DOHH2 (cell line): ENCODE data around the gene CREB5.

Experiments
- H3F3A ChIP-seq: fragments of 200-600 bp; sonication (generic), shearing (Covaris generic); 2 replicates; pipeline ENCODE4 v1.6.0; 2016; ENCODE audit warnings: antibody characterized with exemption, mild to moderate bottlenecking; ENCODE audit not compliant: control insufficient read depth, insufficient read depth
- H3K27ac ChIP-seq: fragments of 200-600 bp; sonication (generic); 2 replicates; pipeline ENCODE4 v1.5.1; 2014; ENCODE audit warnings: low read depth, mild to moderate bottlenecking, low read length, moderate library complexity
- H3K27me3 ChIP-seq: fragments of 200-600 bp; sonication (generic); 2 replicates; pipeline ENCODE4 v1.6.1; 2014; ENCODE audit warnings: mild to moderate bottlenecking, low read length, mixed read lengths; ENCODE audit not compliant: control insufficient read depth
- H3K36me3 ChIP-seq: fragments of 200-600 bp; sonication (generic); 2 replicates; pipeline ENCODE4 v1.6.1; 2014; ENCODE audit warnings: mild to moderate bottlenecking, low read length, moderate library complexity, mixed read lengths; ENCODE audit not compliant: control insufficient read depth
- H3K4me1 ChIP-seq: fragments of 200-600 bp; sonication (generic); 2 replicates; pipeline ENCODE4 v1.6.1; 2014; ENCODE audit warnings: mild to moderate bottlenecking, low read length, mixed read lengths; ENCODE audit not compliant: control insufficient read depth
- H3K4me2 ChIP-seq: fragments of 200-600 bp; sonication (generic); 2 replicates; pipeline ENCODE4 v1.6.0; 2014; ENCODE audit warnings: mild to moderate bottlenecking, low read length, moderate library complexity
- H3K4me3 ChIP-seq: fragments of 200-600 bp; sonication (generic); 2 replicates; pipeline ENCODE4 v1.5.1; 2014; ENCODE audit warnings: mild to moderate bottlenecking, low read length, mixed read lengths
- H3K79me2 ChIP-seq: fragments of 200-600 bp; sonication (generic); 2 replicates; pipeline ENCODE4 v1.6.1; 2014; ENCODE audit warnings: mild to moderate bottlenecking, low read length, mixed read lengths; ENCODE audit not compliant: control insufficient read depth
- H3K9me2 ChIP-seq: fragments of 200-600 bp; sonication (generic); replicated peaks from 2 replicates; pipeline ENCODE4 v1.6.1; 2014; ENCODE audit warnings: mild to moderate bottlenecking, low read length, mixed read lengths; ENCODE audit not compliant: control insufficient read depth
- H3K9me3 ChIP-seq: fragments of 200-600 bp; sonication (generic); 2 replicates; pipeline ENCODE4 v1.6.1; 2014; ENCODE audit warnings: antibody characterized with exemption, low read length, mixed read lengths; ENCODE audit not compliant: control insufficient read depth, insufficient read depth
- H4K20me1 ChIP-seq: fragments of 200-600 bp; sonication (generic); 2 replicates; pipeline ENCODE4 v1.6.0; 2014; ENCODE audit warnings: low read depth, mild to moderate bottlenecking, antibody characterized with exemption, low read length, moderate library complexity; ENCODE audit not compliant: control insufficient read depth, insufficient read depth
- EZH2phosphoT487 ChIP-seq: fragments of 200-600 bp; sonication (generic); IDR thresholded peaks from 2 replicates; pipeline ENCODE4 v1.6.1; 2017; ENCODE audit warnings: borderline replicate concordance, mild to moderate bottlenecking, antibody characterized with exemption, low read length, moderate library complexity, mixed read lengths
- TF ChIP-seq, protein P1 (sequence below): fragments of 200-600 bp; sonication (generic); IDR thresholded peaks from one replicate; pipeline ENCODE4 v1.5.1; 2014; ENCODE audit warnings: antibody characterized with exemption, mild to moderate bottlenecking, low read depth, low read length; ENCODE audit not compliant: poor library complexity, severe bottlenecking

The CREB5 gene

GRCh38 chr7:28466885-28467284, 54.6 kb downstream of the CREB5 start:
- Histone ChIP-seq H3K79me2 (no peaks in the 10 kb centered on the region), H3K4me1 (no peaks in the 10 kb centered on the region), H4K20me1 (no peaks in the 10 kb centered on the region), H3K27ac (no peak overlapping the region), H3K36me3 (no peaks in the 10 kb centered on the region), H3K4me3 (no peak overlapping the region), H3K9me2 (no peaks in the 10 kb centered on the region), H3K9me3 (no peaks in the 10 kb centered on the region), H3F3A (no peaks in the 10 kb centered on the region), H3K4me2 (no peak overlapping the region), H3K27me3 (peaks cover 36% of the 10 kb centered on the region)
- TF ChIP-seq, protein P1, sequence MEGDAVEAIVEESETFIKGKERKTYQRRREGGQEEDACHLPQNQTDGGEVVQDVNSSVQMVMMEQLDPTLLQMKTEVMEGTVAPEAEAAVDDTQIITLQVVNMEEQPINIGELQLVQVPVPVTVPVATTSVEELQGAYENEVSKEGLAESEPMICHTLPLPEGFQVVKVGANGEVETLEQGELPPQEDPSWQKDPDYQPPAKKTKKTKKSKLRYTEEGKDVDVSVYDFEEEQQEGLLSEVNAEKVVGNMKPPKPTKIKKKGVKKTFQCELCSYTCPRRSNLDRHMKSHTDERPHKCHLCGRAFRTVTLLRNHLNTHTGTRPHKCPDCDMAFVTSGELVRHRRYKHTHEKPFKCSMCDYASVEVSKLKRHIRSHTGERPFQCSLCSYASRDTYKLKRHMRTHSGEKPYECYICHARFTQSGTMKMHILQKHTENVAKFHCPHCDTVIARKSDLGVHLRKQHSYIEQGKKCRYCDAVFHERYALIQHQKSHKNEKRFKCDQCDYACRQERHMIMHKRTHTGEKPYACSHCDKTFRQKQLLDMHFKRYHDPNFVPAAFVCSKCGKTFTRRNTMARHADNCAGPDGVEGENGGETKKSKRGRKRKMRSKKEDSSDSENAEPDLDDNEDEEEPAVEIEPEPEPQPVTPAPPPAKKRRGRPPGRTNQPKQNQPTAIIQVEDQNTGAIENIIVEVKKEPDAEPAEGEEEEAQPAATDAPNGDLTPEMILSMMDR, result no peak
- no peak for TF ChIP-seq EZH2phosphoT487

DNA sequence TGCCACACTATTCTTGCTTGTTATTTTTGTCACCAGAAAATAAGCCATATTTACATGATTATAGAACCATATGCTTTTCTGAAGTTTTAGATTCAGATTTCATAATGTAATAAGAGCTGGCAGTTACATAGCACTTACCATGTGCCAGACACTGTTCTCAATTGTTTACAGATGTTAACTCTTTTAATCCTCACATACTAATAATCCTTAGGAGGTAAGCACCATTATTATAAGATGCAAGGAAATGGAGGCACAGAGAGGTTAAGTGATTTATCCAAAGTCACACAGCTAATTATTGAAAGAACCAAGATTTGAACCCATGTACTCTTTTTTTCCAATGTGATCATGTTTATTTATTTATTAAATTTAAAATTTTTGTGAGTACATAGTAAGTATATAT, 57.2 kb downstream of the CREB5 start:
- Histone ChIP-seq H3K4me3 (no peak overlapping the region), H3K4me1 (no peaks in the 10 kb centered on the region), H3K27me3 (peaks cover 23% of the 10 kb centered on the region), H3F3A (no peaks in the 10 kb centered on the region), H3K27ac (no peak overlapping the region), H3K9me3 (no peaks in the 10 kb centered on the region), H3K9me2 (no peaks in the 10 kb centered on the region), H3K4me2 (no peak overlapping the region), H3K79me2 (no peaks in the 10 kb centered on the region), H4K20me1 (no peaks in the 10 kb centered on the region), H3K36me3 (no peaks in the 10 kb centered on the region)
- TF ChIP-seq EZH2phosphoT487, result no peak
- TF ChIP-seq, protein P1, result no peak

- H3K4me3 ChIP-seq, result no peak overlapping the region
- H3K27ac ChIP-seq, result no peak overlapping the region
- no peaks in the 10 kb centered on the region for H4K20me1 ChIP-seq
- H3K4me1 ChIP-seq, result no peaks in the 10 kb centered on the region
- H3K79me2 ChIP-seq, result no peaks in the 10 kb centered on the region
- TF ChIP-seq EZH2phosphoT487, result no peak
- TF ChIP-seq, protein P1, result no peak
- H3F3A ChIP-seq, result no peaks in the 10 kb centered on the region
- no peaks in the 10 kb centered on the region for H3K36me3 ChIP-seq
- H3K27me3 ChIP-seq, result peaks cover 16% of the 10 kb centered on the region
- H3K9me2 ChIP-seq, result no peaks in the 10 kb centered on the region
- no peaks in the 10 kb centered on the region for H3K9me3 ChIP-seq
- no peak overlapping the region for H3K4me2 ChIP-seq
Observed at GRCh38 chr7:28470344-28470743, 58.0 kb downstream of the CREB5 start.

GRCh38 chr7:28472332-28472731, 60.0 kb downstream of the CREB5 start:
- H3K27ac ChIP-seq, result no peak overlapping the region

More at GRCh38 chr7:28472332-28472731, 60.0 kb downstream of the CREB5 start:
- Histone ChIP-seq H3K4me3 (no peak overlapping the region), H4K20me1 (no peaks in the 10 kb centered on the region), H3K9me2 (no peaks in the 10 kb centered on the region), H3K9me3 (no peaks in the 10 kb centered on the region), H3K79me2 (no peaks in the 10 kb centered on the region), H3F3A (no peaks in the 10 kb centered on the region), H3K4me1 (no peaks in the 10 kb centered on the region), H3K36me3 (no peaks in the 10 kb centered on the region), H3K27me3 (no peaks in the 10 kb centered on the region), H3K4me2 (no peak overlapping the region)
- TF ChIP-seq EZH2phosphoT487, result no peak
- TF ChIP-seq, protein P1, result no peak
